ENCODE data around the gene IP6K3.

Gene IP6K3

DNA sequence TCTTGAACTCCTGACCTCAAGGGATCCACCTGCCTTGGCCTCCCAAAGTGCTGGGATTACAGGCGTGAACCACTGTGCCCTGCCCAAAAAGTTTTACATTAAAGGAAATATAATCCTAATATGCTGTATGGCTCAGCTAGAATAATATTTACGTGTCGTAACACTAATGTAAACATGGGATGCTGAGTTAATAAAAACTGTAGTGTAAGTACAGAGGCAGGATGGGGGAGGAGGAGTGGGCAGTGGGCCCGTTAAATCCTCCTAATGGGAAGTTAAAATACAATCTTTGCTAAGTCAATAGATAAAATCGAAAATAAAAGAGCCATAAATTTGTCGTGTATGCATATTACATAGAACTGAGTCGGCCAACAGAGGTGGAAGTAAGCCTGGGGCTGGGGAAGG, 12.1 kb upstream of the IP6K3 start:
- DNase-seq: no peak

GRCh38 chr6:33757906-33758305, 11.2 kb upstream of the IP6K3 start:
- no peak for DNase-seq

GRCh38 chr6:33757113-33757512, 10.4 kb upstream of the IP6K3 start:
- DNase-seq: no peak

GRCh38 chr6:33756211-33756954, 9.7 kb upstream of the IP6K3 start:
- DNase-seq: no peak

- DNase-seq: peak; percentile 76
These were observed 8.6 kb upstream of the IP6K3 start for GRCh38 chr6:33755070-33755869.

DNA sequence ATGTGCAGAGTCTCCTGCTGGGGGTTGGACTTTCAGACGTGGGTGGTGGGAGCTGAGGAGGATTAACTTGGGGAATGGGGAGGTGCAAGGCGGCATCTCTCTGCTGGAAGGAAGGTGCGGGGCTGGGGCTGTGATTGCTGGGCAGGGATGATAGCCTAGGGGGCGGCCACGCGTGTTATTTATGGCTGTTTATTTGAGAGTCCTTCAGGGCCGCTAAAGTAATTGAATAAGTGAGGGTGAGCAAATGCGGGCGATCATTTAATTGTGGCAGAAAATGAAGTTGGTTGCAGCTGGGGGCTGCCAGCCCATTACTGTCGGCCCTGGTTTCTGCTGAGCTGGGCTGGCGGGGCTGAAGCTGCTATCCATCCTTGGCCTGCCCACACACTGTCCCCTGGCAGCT, 7.5 kb upstream of the IP6K3 start:
- no peak for DNase-seq

DNA sequence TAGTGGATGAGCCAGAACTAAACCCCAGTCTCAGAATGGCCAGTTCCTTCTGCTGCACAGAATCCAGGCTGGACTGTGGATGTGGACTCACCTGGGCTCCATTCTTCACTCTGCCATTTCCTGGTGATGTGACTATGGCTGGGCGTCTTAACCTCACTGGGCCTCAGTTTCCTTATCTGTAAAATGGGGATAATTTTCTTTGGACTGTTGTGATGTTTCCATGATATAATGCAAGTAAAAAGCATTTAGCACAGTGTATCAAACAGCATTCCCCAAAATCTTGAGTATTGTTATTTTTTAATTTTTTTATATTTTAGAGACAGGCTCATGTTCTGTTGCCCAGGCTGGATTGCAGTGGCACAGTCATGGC, 5.9 kb upstream of the IP6K3 start:
- DNase-seq: no peak

DNA sequence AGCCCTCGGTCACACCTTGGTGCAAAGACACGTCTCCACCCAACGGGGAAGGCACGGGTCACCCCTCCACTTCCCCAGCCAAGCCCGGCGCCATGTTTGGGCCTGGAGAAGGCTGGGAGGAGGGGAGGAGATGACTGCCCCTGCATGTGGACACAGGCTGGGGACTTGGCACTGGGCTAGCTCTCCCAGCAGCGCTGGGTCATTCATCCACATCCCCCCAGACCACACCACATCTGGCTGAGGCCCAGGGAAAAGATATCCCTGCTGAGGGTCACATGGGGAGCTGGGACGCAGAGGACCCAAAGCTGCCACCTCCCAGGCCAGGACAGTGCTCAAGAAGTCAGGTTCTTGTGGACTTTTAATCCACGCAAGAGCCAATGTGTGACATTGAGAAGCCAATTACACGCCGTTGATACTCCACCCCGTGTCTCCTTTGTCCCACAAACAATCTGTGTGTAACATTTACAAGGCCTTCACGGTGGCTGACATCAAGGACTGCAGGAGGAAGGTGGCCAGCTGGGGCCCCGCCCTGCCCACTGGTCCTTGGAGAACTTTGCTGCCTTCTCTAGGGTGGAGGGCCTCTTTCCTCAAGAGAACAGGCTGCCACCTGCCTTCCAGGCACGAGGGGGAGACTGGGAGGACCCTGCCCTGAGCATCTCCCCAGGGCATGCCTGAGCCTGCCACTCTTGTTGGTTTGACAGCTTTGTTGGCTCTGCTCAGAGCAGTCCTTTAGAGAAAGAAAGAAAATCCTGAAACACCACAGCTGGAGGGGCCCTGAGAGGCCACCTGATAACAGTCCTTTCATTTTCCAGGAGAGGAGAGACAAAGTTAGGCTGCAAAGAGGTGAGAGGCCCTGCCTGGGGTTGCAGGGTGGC, 5.3 kb upstream of the IP6K3 start:
- peak; percentile 59 for DNase-seq

DNA sequence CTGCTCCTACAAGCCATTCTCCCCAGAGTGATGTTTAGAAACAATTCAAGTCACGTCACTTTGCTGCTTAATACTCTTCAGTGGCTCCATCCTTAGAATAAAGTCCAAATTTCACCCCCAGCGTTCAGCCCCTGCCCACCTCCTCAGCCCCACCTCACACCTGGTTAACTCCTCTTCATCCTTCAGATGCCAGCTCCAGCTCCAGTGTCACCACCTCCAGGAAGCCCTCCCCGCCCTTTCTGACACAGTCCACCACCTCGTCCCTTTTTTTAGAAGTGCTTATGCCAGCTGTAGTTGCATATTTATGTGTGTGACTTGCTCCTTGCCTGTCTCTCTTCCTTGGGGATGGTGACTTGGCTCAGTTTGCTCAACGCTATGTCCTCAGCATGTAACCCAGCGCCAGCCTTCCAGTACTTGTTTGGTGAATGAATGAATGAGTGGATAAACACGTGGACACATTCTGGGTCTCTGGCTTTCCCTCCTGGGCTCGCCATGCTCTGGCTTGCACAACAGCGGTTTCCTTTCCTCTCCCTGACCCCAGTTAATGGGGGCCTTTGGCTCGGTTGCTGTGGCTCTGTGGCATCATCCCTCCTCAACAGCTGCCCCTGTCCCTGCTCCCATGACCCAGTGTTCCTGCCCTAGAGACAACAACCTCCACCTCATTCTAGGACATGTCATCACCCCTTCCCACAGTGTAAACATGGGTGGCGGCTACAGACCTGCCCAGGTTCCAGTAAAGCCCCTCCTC, 3.7 kb upstream of the IP6K3 start:
- no peak for DNase-seq

- no peak for DNase-seq
These were observed 2.7 kb upstream of the IP6K3 start for GRCh38 chr6:33749401-33749800.

- no peak for DNase-seq
These were observed 2.1 kb upstream of the IP6K3 start for GRCh38 chr6:33748841-33749240.

DNA sequence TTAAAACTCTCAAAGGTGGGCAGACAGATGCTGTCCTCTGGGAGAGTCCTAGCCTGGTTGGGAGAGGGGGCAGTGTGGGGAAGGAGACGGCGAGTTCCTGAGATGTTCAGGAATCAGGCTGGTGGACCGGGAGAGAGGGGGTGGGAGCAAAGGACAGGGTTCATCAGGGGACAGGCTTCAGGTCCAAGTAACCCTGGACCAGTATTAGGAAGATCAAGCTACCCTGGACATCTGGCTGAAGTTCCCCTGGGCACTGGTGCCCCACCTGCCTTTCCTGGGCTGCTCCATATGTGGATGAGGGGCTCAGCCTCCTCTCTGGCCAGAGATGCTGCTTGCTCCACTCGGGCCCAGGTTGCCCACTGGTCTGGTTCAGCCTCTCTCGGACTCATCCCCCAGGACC, 1.1 kb upstream of the IP6K3 start:
- no peak for DNase-seq

DNA sequence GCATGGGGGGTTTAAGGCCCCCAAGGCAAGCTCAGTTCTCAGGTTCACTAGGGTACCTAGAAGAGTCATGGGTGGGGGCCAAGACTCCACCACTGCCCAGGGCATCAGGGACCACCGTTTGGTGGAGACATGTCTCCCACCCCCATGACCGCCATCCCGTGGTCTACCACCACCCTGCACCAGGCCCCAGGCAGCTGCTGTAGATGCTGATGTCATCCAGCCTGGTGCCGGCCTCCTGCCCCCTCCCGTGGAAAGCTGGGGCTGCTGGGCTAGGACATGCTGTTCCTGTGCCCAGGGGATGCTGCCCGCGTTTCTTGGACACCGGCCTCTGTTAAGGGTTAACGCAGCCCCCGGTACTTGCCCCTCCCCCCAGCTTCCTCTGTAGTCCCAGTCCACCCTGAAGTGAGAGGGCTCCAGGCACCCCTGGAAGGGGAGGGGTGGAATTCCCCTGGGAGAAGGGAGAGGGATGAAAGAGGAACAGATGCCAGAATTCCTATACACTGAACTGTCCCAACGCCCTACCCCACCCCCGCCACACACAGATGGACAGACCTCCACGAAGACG, 587 bp downstream of the IP6K3 start:
- DNase-seq: no peak

DNA sequence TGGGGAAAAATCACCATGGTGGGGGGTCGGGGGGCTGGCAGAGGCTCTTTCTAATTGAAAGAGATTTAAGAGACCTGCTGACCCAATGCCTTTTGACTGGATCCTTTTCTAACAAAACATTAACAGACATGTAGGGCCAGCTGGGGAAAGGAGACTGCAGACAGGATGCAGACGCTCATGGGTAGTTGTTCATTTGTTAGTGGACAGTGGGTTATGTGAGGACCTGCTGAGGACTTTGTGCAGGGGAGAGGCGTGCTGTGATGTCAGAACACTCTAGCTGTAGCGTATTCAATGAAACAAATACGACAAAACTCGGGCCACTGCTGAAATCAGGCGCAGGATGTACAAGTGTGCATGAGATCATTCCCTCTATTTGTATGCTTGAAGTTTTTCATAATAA, 1.2 kb downstream of the IP6K3 start:
- DNase-seq: no peak

DNA sequence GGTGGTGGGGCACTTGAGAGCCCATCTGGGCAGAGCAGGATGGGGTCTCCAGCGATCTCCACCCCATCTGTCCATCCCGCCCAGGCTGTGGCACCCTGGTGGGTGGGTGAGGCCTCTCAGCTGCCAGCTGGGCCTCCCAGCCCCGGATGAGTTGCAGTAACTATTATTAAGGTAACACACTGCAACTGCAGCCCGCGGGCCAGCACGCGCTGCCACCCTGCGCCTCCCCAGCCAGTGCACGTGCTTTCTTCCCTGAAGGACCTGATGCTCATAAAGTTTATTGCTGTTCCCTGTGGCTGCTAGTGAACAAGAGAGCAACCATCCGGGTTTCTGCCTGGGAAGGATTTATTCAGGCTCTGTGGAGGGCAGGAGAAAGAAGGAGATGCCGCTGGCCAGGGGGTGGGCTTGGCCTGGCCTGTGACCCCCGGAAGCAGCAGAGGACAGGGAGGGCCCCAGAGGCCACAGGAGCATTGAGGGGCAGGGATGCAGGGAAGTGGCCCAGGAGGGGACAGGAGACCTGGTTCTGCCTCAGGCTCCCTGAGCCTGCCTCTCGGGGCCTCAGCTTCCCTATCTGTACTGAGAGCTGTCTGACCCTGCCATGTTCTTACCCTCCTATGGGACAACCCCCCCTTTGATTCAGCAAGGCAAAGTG, 1.7 kb downstream of the IP6K3 start:
- DNase-seq: no peak

DNA sequence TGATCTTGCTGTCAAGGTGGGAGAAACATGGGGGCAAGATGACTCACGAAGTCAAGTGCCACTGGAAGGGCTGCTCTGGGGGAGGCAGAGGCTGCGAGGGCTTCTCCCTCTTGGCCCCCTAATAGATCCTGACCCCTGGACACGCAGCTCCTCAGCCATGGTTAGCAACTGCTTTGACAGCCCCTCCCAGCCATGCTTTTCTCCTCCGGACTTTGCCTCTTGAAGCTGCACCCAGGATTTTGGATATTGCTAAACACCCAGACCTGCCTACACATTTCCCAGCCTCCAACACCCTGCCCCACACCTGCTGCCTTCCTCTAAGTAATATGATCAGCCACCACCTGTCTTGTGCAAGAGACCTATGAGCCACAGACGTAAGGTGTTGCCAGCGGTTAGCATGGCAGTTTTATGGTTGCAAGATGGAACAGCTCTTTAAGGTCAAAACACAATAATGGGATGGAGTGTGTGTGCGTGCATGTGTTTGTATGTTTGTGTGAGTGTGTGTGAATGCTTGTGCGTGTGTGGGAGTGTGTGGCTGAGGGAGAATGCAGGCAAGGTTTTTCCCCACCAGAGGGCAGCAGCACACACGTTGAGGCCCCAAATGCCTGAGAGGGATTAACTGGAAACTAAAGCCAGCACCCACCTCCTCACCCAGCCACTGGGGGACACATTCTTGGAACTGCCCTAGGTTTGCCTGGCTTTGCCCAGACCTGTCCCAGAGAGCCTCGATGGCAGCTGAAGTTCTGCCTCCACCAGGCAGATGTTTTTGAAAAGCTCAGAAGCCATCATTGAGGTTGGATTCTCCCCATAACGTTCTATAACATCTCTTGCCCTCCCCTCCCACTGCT, 2.5 kb downstream of the IP6K3 start:
- peak; percentile 65 for DNase-seq

- no peak for DNase-seq
These were observed 3.9 kb downstream of the IP6K3 start for GRCh38 chr6:33742837-33743236.

GRCh38 chr6:33742092-33742491, 4.6 kb downstream of the IP6K3 start:
- DNase-seq: no peak

- DNase-seq: no peak
These were observed 5.9 kb downstream of the IP6K3 start for GRCh38 chr6:33740794-33741193.

DNA sequence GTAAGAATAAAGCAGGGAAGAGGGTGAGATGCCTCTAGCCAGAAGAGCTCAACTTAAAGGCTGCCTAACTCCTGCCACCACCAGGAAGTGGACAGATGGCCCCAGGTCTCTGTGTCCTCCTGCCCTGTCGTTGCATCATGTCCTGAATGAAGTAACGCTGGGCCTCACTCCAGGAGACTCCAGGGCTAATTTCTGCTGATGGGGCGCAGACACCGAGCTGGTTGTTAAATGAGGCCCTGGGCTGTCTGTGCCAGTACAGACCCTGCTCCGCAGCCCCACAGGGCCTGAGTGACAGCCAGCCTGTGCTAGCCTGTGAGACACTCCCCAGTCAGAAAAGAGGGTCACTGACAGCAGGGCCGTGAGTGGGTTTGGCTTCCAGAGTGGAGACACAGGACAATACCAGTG, 6.5 kb downstream of the IP6K3 start:
- no peak for DNase-seq

- no peak for DNase-seq
These were observed 7.1 kb downstream of the IP6K3 start for GRCh38 chr6:33739571-33739970.

Data from COR-L47 (cell line).